ENCODE measurements around the gene FUT7.

Gene FUT7

GRCh38 chr9:137031904-137032640 lies at the start of gene FUT7:
FUT7 (minus strand) TSS chr9:137032088; CDS start chr9:137031991, 97 bp downstream.
- no peak for DNase-seq (ENCODE audit: low spot score)

GRCh38 chr9:137080260-137081122 lies 48.6 kb upstream of the FUT7 start:
- no peak for DNase-seq (ENCODE audit: low spot score)

- no peak for DNase-seq (ENCODE audit: low spot score)
Observed at GRCh38 chr9:137079401-137079787, 47.5 kb upstream of the FUT7 start.

- DNase-seq (ENCODE audit: low spot score): no peak
Observed at GRCh38 chr9:137078701-137079400, 47.0 kb upstream of the FUT7 start.

GRCh38 chr9:137077758-137078693 lies 46.1 kb upstream of the FUT7 start:
- DNase-seq (ENCODE audit: low spot score): no peak

GRCh38 chr9:137077010-137077747 lies 45.3 kb upstream of the FUT7 start, which contains the start of gene UAP1L1:
UAP1L1 (plus strand) TSS chr9:137077517; CDS start chr9:137077533, 16 bp downstream.
- DNase-seq (ENCODE audit: low spot score): peak; percentile 88

- no peak for DNase-seq (ENCODE audit: low spot score)
Observed at GRCh38 chr9:137076636-137077009, 44.7 kb upstream of the FUT7 start.

- no peak for DNase-seq (ENCODE audit: low spot score)
Observed at GRCh38 chr9:137075275-137075775, 43.4 kb upstream of the FUT7 start.

GRCh38 chr9:137074657-137075274 lies 42.9 kb upstream of the FUT7 start:
- DNase-seq (ENCODE audit: low spot score): no peak

- no peak for DNase-seq (ENCODE audit: low spot score)
Observed at GRCh38 chr9:137073992-137074399, 42.1 kb upstream of the FUT7 start.

- no peak for DNase-seq (ENCODE audit: low spot score)
Observed at GRCh38 chr9:137071282-137071681, 39.4 kb upstream of the FUT7 start.

GRCh38 chr9:137070906-137071275 lies 39.0 kb upstream of the FUT7 start:
- no peak for DNase-seq (ENCODE audit: low spot score)

GRCh38 chr9:137070201-137070905 lies 38.5 kb upstream of the FUT7 start, which contains the start of gene SAPCD2:
SAPCD2 (minus strand) TSS chr9:137070557; CDS start chr9:137070460, 97 bp downstream.
- DNase-seq (ENCODE audit: low spot score): peak; percentile 93

- DNase-seq (ENCODE audit: low spot score): no peak
Observed at GRCh38 chr9:137069508-137070091, 37.7 kb upstream of the FUT7 start.

GRCh38 chr9:137068539-137069507 lies 36.9 kb upstream of the FUT7 start:
- no peak for DNase-seq (ENCODE audit: low spot score)

GRCh38 chr9:137067860-137068538 lies 36.1 kb upstream of the FUT7 start:
- peak; percentile 85 for DNase-seq (ENCODE audit: low spot score)
